Measurements from ENCODE around the gene FNDC5. TPM values are rescaled to one million over a fixed set of nuclear protein-coding genes. Genes with fewer than 3 reads are reported as not detected.

The FNDC5 gene
- total RNA-seq, 3 donors from 2014 or later (not counting 1 experiment from before 2014, with no cell fraction given), result 0.36 TPM; not detected in 2

DNA sequence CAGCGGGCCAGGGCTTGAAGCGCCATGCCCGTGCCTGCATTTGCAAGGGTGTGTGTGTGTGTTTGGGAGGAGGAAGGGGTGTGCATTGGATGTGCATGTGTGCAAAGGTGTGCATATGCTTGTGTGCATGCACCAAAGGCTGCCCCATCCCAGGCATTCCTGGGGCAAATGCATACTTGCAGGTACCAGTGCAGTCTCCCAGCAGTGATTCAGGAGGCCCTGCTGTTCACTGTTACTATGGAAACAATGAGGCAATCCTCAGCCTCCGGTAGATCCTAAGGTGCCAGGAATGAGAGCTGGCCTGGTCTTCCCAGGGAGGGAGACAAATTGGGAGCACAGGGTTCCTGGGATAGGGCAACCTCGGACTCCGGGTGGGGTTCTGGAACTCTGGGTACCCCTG, 7.5 kb upstream of the FNDC5 start:
- no peaks in the 10 kb centered on the region for H3K36me3 Mint-ChIP-seq
- H3K27me3 Mint-ChIP-seq (ENCODE audit: low read depth in 2 of 2), result peaks cover 22 to 24% of the 10 kb centered on the region in 2 donors
- H3K9me3 Mint-ChIP-seq, result no peaks in the 10 kb centered on the region
- peaks cover 7% of the 10 kb centered on the region for H3K27me3 ChIP-seq (ENCODE audit: control insufficient read depth, insufficient read depth, low read length)
- H3K27ac Mint-ChIP-seq, result no peak overlapping the region
- no peaks in the 10 kb centered on the region for H3K36me3 ChIP-seq (ENCODE audit: control insufficient read depth, insufficient read depth, low read length)
- peaks cover 5% of the 10 kb centered on the region for H3K4me1 ChIP-seq (ENCODE audit: control insufficient read depth, insufficient read depth, low read length)
- H3K4me1 Mint-ChIP-seq, result no peaks in the 10 kb centered on the region
- no peak for TF ChIP-seq CTCF (IDR thresholded peaks at IDR 0.05)
- no peaks in the 10 kb centered on the region for H3K9me3 ChIP-seq (ENCODE audit: control insufficient read depth, insufficient read depth, low read length)
- H3K4me3 Mint-ChIP-seq, result no peak overlapping the region
- H3K4me3 ChIP-seq (ENCODE audit: low read length), result no peak overlapping the region
- ATAC-seq (no peak), DNase-seq (no peak)
- 86% methylated on average over 6 of the region's 6 CpGs for WGBS (ENCODE audit: insufficient coverage)
- intact Hi-C loops (cut with micrococcal nuclease), result loop anchor here (10.0 kb wide), 1 partner anchor 433 kb away; no protein-coding TSS in a partner anchor
- H3K27ac ChIP-seq (ENCODE audit: low read length), result no peak overlapping the region

DNA sequence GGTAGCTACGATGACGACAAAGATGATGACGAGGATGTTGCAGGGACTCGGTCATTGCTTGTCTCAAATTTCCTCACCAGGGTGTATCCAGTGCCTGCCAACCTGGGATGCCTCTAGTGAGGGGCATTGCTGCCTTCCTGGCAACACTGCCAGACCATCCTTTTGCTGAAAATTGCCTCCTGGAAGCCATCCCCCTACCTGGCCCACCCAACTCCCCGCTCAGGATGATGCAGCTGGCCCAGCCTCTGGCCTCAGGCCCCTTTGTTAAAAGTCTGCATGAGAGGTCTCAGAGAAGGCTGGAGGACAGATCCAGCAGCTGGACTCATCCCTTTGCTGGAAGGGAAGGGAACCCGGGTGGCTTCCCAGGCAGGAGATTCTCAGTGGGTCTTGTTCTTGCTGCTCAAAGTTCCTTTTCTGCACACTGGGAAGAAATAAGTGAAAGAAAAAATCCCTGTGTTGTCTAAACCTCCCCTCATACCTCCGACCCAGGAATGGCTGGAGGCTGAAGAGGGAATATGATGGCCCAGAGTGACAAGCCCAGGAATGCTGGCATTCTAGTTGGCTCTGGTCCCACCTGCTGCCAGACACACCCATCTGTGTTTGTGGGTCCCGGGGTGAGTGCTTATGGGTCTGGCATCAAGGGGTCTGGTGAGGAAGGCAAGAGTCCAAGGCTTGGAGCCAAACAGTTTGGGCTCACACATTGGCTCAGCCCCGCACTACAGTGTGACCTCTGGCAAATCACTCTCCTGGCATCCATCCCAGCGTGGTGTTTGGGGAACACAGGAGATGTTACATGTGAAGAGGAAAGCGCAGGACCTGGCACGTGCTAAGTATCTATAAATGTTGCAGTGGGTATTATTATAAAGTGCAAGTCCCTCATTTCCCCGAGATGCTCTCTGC, 6.7 kb upstream of the FNDC5 start:
- Histone ChIP-seq H3K9me3 (ENCODE audit: control insufficient read depth, insufficient read depth, low read length) (no peaks in the 10 kb centered on the region), H3K4me3 (ENCODE audit: low read length) (no peak overlapping the region), H3K27me3 (ENCODE audit: control insufficient read depth, insufficient read depth, low read length) (peaks cover 7% of the 10 kb centered on the region), H3K4me1 (ENCODE audit: control insufficient read depth, insufficient read depth, low read length) (peaks cover 9% of the 10 kb centered on the region), H3K36me3 (ENCODE audit: control insufficient read depth, insufficient read depth, low read length) (no peaks in the 10 kb centered on the region), H3K27ac (ENCODE audit: low read length) (no peak overlapping the region)
- DNase-seq (no peak), ATAC-seq (no peak)
- no peaks in the 10 kb centered on the region for H3K9me3 Mint-ChIP-seq
- H3K4me1 Mint-ChIP-seq, result peaks cover 0 to 5% of the 10 kb centered on the region in 2 donors
- 91% methylated on average over 12 of the region's 13 CpGs for WGBS (ENCODE audit: insufficient coverage)
- no peaks in the 10 kb centered on the region for H3K36me3 Mint-ChIP-seq
- no peak overlapping the region for H3K4me3 Mint-ChIP-seq
- H3K27ac Mint-ChIP-seq, result no peak overlapping the region
- H3K27me3 Mint-ChIP-seq (ENCODE audit: low read depth in 2 of 2), result peaks cover 24 to 26% of the 10 kb centered on the region in 2 donors
- intact Hi-C loops (cut with micrococcal nuclease), result loop anchor here (10.0 kb wide), 1 partner anchor 433 kb away; no protein-coding TSS in a partner anchor
- no peak for TF ChIP-seq CTCF (IDR thresholded peaks at IDR 0.05)

DNA sequence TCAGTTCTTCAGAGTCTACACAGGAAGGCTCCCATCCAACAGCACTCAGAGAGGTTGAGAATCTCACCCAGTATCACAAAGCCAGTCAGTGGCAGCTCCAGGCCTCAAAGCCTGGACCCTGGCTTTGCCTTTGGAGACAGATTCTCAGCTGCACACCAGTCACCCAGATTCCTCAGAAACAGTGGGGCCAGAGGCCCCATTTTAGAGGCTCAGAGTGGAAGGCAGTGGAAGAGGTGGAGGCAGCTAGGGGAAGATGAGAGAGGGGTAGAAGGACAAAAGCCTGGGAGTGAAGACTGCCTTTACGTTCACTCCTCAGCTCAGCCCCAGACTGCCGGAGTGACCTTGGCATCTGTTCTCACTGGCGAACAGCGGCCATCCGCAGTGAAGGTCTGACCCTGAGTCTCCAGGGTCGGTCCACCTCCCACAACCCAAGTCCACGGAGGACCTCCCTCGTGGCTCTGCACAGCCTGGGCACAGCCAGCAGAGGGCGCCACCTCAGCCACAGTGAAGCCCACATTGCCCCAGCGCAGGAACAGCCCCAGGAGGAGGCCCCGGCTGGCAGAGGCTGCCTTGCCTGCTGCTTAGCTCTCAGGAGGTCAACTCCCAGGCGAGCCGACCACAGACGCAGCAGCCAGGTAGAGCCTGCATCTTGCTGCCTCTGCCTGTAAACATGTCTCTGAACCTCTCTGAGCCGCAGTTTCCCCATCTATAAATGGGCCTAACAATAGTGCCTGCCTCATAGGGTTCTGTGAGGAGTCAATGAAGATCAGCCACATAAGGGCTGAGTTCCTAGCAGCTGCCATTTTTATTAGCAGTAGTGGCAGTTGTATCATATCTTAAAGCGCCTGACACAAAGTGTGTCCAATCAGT, 5.9 kb upstream of the FNDC5 start:
- peak; percentile 70 for TF ChIP-seq CTCF (IDR thresholded peaks at IDR 0.05)
- Mint-ChIP-seq H3K27me3 (ENCODE audit: low read depth in 2 of 2) (peaks cover 24 to 27% of the 10 kb centered on the region in 2 donors), H3K9me3 (no peaks in the 10 kb centered on the region), H3K27ac (no peak overlapping the region), H3K4me1 (peaks cover 0 to 6% of the 10 kb centered on the region in 2 donors), H3K4me3 (no peak overlapping the region), H3K36me3 (no peaks in the 10 kb centered on the region)
- intact Hi-C loops (cut with micrococcal nuclease), result loop anchor here (1.0 to 10.0 kb wide), 2 partner anchors 210 to 432 kb away; no protein-coding TSS in a partner anchor
- ATAC-seq (peak; percentile 80 to 88 (median 88)), DNase-seq (peak; percentile 45 to 78)
- Histone ChIP-seq H3K27ac (ENCODE audit: low read length) (no peak overlapping the region), H3K4me3 (ENCODE audit: low read length) (no peak overlapping the region), H3K9me3 (ENCODE audit: control insufficient read depth, insufficient read depth, low read length) (no peaks in the 10 kb centered on the region), H3K4me1 (ENCODE audit: control insufficient read depth, insufficient read depth, low read length) (peaks cover 17% of the 10 kb centered on the region), H3K36me3 (ENCODE audit: control insufficient read depth, insufficient read depth, low read length) (no peaks in the 10 kb centered on the region), H3K27me3 (ENCODE audit: control insufficient read depth, insufficient read depth, low read length) (peaks cover 14% of the 10 kb centered on the region)
- WGBS (ENCODE audit: insufficient coverage), result 33% methylated on average over 16 of the region's 16 CpGs

All from natural killer cell (primary cell).